Dendritic cell treated with granulocyte-macrophage colony-stimulating factor and Interleukin-4, amounts not matched to agents 40 ng/mL and 50 ng/mL, for 4 days (primary cell): ENCODE measurements around the gene DPP6.
"Not testable (repeated sequence)": the region's sequence is repeated elsewhere in the genome, so short reads cannot be mapped to it uniquely, and the experiment has no call there.

Experiments used
- H3K27ac Mint-ChIP-seq: one replicate; pipeline ENCODE4 v1.8.0; 2022; ENCODE audit warnings: mild to moderate bottlenecking, mixed read lengths
- H3K27me3 Mint-ChIP-seq: one replicate; pipeline ENCODE4 v1.8.0; 2022; ENCODE audit warnings: mild to moderate bottlenecking, mixed read lengths
- H3K36me3 Mint-ChIP-seq: one replicate; pipeline ENCODE4 v1.8.0; 2022; ENCODE audit warnings: low read depth, mixed read lengths
- H3K4me1 Mint-ChIP-seq: one replicate; pipeline ENCODE4 v1.8.0; 2022; ENCODE audit warnings: low read depth, mixed read lengths
- H3K4me3 Mint-ChIP-seq: one replicate; pipeline ENCODE4 v1.8.0; 2022; ENCODE audit warnings: mild to moderate bottlenecking, moderate library complexity, mixed read lengths
- H3K9me3 Mint-ChIP-seq: one replicate; pipeline ENCODE4 v1.8.0; 2022; ENCODE audit warnings: mixed read lengths
- intact Hi-C: fragments of 100-400 bp; cut with micrococcal nuclease; formaldehyde crosslinking; loops from one replicate; pipeline ENCODE4 v1.15.0; 2022

DPP6 gene

DNA sequence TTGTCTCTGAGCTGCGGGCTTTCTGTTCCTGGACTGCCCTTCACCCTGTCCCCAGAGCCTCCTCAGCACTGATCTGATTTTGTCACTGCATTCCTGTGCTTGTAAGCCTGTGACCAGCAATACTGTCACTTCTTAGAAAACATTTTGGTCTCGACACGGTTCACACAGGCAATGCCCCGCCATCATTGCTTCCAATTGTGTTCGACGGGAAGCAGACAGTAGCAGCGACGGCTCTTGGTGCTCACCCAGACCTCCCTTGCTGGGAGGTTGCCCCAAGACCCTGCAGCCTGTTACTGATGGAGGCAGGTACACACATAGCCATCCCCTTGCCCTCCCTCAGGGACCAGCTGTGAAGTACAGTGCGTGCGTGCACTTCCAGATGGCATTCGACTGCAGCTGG lies 99.1 kb downstream of the DPP6 start:
- H3K27ac Mint-ChIP-seq, H3K36me3 Mint-ChIP-seq, H3K4me1 Mint-ChIP-seq, H3K4me3 Mint-ChIP-seq, H3K27me3 Mint-ChIP-seq, intact Hi-C loops: not testable (repeated sequence)
- peaks cover 21% of the 10 kb centered on the region for H3K9me3 Mint-ChIP-seq

DNA sequence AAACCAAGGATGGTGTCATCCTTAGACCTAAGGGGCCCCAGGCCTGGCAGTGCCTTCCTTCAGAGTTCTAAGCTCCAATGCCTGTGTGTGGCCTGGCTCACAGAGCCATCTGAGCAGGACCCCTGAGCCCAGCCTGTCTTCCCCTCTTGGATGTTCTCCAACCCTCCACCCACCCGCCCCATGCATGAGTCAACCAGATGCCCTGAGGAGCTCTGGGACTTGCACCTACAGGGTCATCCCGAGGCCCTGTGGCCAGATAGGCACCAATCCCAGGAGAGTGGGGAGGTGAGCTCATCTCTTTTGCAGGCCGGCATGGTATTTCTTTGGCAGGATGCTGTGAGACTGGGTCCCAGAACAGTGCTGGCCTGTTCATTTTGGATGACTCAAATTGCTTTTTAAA lies 103.7 kb downstream of the DPP6 start:
- H3K4me1 Mint-ChIP-seq, intact Hi-C loops, H3K36me3 Mint-ChIP-seq, H3K27ac Mint-ChIP-seq, H3K27me3 Mint-ChIP-seq, H3K4me3 Mint-ChIP-seq: not testable (repeated sequence)
- H3K9me3 Mint-ChIP-seq = peaks cover 17% of the 10 kb centered on the region

DNA sequence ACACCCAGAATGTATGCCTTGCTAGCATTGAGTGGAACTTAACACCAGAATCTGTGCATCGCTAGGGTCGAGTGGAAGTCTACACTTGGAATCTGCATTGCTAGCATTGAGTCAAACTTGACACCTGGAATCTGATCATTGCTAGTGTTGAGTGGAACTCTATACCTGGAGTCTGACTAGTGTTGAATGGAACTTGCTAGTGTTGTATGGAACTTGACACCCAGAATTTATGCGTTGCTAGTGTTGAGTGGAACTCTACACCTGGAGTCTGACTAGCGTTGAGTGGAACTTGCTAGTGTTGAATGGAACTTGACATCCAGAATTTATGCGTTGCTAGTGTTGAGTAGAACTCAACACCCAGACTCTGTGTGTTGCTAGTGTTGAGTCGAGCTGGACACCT lies 110.7 kb downstream of the DPP6 start:
- H3K4me3 Mint-ChIP-seq, H3K36me3 Mint-ChIP-seq, H3K27me3 Mint-ChIP-seq, intact Hi-C loops, H3K4me1 Mint-ChIP-seq, H3K27ac Mint-ChIP-seq: not testable (repeated sequence)
- H3K9me3 Mint-ChIP-seq = peaks cover 21% of the 10 kb centered on the region

DNA sequence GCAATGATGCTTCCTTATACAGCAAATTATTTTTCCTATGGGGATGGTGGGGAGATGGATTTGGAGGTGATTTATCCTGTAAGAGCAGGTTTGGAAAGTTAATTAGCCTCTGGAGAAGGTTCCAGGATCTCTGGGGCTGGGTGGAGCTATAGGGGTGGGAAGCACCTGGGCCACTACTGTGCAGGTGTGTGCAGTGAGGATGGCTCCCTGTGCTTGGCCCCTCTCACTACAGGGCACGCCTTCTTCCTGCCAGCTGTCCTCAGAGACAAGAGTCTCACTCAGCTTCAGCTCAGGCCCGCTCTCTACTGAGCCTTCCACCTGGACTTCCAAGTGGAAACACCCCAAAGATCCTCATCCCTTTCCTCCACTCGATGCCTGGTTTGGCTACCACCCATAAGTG lies 111.4 kb downstream of the DPP6 start:
- peaks cover 23% of the 10 kb centered on the region for H3K9me3 Mint-ChIP-seq
- H3K27ac Mint-ChIP-seq, H3K4me3 Mint-ChIP-seq, H3K4me1 Mint-ChIP-seq, H3K36me3 Mint-ChIP-seq, intact Hi-C loops, H3K27me3 Mint-ChIP-seq: not testable (repeated sequence)

DNA sequence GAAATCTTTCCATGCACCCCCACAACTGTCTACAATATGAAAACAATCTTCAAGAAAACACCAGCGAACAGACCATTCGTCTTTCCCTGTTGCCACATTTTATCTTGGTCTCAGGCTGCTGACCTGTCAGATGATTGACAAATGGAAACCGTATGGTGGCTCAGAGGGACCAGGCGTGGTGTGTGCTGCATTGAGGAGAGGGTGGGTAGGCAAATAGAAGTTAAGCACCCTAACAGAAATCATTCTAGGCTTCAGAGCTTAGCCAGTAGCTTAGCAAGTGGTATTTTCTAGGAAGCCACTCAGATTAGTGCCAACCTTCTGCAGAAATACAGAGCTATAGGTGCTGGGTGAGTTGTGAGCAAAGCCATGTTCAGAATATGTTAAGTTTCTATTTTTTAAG lies 114.9 kb downstream of the DPP6 start:
- Mint-ChIP-seq H3K27me3 (no peaks in the 10 kb centered on the region), H3K4me3 (no peak overlapping the region), H3K36me3 (no peaks in the 10 kb centered on the region), H3K9me3 (peaks cover 16% of the 10 kb centered on the region), H3K4me1 (no peaks in the 10 kb centered on the region), H3K27ac (no peak overlapping the region)
- intact Hi-C loops = no loop called here

DNA sequence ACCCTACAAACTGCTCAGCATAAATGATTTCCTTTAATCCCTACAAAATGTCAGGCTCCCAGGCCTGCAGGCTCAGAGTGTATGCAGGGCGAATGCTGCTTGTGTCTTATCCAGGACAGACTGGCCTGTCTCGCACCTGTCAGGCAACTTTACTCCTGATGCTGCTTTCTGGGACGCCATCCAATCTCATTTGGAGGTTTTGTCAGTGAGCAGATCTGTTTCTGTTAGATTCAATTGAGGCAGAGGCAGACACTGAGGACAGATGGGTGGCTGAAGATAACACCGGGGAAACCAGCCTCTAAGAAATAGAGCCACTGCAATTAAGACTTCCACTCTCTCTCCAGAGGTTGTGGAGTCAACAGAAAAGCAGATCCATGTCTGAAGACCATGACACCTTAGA lies 115.6 kb downstream of the DPP6 start:
- Mint-ChIP-seq H3K4me1 (no peaks in the 10 kb centered on the region), H3K27ac (no peak overlapping the region), H3K9me3 (peaks cover 16% of the 10 kb centered on the region), H3K4me3 (no peak overlapping the region), H3K27me3 (no peaks in the 10 kb centered on the region), H3K36me3 (no peaks in the 10 kb centered on the region)
- intact Hi-C loops = no loop called here

DNA sequence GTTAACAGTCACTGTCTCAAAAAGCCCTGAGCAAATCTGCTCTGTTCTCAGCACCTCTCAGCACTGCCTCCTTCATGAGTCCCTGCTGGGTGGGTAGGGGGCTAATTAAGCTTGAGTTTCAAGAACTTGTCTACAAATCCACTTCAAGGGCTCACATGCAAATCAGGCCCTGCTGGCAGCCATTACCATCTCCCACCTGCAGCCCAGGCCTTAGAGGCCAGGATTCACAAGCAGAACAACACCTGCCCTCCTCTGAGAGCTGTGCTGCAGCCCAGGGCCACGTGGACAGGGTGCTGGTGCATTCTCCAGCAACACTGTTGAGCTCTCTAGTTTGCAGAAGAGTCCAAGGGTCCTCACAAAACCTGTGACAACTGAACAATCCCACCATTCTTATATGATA lies 119.2 kb downstream of the DPP6 start:
- H3K4me1 Mint-ChIP-seq = no peaks in the 10 kb centered on the region
- H3K36me3 Mint-ChIP-seq = no peaks in the 10 kb centered on the region
- no peak overlapping the region for H3K4me3 Mint-ChIP-seq
- intact Hi-C loops = no loop called here
- no peak overlapping the region for H3K27ac Mint-ChIP-seq
- H3K27me3 Mint-ChIP-seq = no peaks in the 10 kb centered on the region
- peaks cover 8% of the 10 kb centered on the region for H3K9me3 Mint-ChIP-seq

DNA sequence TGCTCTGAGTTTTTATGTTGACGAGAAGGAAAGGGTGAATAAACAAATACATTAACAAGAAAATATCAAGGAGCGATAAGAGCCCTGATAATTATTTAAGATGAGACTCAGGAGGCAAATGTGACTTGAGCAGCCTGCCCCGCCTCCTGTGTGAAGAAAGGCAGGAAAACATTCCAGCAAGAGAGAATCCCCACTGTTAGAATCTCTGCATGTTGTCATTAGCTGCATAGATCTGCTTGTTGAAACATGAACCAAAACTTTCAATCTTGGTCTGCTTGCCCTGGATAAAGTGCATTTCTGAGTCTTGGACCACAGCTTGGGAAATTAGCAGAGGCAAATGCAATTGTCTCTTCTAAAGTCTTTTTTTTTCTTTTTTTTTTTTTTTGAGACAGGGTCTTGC lies 120.0 kb downstream of the DPP6 start:
- Mint-ChIP-seq H3K27ac (no peak overlapping the region), H3K4me1 (no peaks in the 10 kb centered on the region), H3K36me3 (no peaks in the 10 kb centered on the region), H3K4me3 (no peak overlapping the region), H3K9me3 (peaks cover 8% of the 10 kb centered on the region), H3K27me3 (no peaks in the 10 kb centered on the region)
- intact Hi-C loops = no loop called here

DNA sequence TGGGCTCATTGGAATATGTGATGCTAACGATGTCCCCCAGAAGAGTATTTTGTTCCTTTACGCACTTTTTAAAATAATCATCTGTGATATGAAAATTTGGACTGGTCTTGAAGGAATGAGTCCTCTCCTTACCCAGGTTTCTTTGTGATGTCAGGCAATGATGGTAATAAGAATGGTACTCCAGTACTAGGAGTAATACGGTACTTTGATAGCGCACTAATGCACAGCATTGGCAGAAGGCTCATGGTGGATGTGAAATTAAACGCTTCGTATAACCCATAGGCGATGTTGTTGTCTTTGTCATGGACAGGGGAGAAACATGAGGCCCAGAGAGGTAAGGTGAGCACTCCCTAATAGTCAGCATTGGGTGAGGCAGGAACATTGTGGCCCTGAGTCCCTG lies 125.4 kb downstream of the DPP6 start:
- H3K27ac Mint-ChIP-seq = no peak overlapping the region
- no peaks in the 10 kb centered on the region for H3K27me3 Mint-ChIP-seq
- no peaks in the 10 kb centered on the region for H3K36me3 Mint-ChIP-seq
- H3K4me3 Mint-ChIP-seq = no peak overlapping the region
- H3K9me3 Mint-ChIP-seq = no peaks in the 10 kb centered on the region
- intact Hi-C loops = no loop called here
- H3K4me1 Mint-ChIP-seq = no peaks in the 10 kb centered on the region

DNA sequence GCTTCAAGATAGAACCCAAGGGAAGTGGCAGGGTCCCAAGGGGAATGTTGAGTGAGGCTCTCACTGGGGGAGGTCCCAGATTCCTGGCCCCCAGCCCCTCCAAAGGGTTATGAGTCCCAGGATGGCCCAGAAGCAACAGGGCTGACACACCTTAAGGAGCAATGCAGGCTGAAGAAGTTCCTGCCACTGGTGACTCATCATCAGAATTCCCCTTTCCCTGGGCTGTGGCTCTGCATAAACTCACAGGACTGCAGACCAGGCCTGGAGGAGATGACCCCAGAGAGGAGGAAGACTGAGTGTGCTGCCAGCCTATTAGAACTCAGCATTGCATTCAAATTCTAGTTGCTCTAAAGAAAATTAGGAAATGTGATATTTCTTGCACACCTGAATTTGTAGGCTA lies 126.7 kb downstream of the DPP6 start:
- intact Hi-C loops = no loop called here
- H3K36me3 Mint-ChIP-seq = no peaks in the 10 kb centered on the region
- H3K4me3 Mint-ChIP-seq = no peak overlapping the region
- H3K27ac Mint-ChIP-seq = no peak overlapping the region
- no peaks in the 10 kb centered on the region for H3K9me3 Mint-ChIP-seq
- no peaks in the 10 kb centered on the region for H3K4me1 Mint-ChIP-seq
- no peaks in the 10 kb centered on the region for H3K27me3 Mint-ChIP-seq

DNA sequence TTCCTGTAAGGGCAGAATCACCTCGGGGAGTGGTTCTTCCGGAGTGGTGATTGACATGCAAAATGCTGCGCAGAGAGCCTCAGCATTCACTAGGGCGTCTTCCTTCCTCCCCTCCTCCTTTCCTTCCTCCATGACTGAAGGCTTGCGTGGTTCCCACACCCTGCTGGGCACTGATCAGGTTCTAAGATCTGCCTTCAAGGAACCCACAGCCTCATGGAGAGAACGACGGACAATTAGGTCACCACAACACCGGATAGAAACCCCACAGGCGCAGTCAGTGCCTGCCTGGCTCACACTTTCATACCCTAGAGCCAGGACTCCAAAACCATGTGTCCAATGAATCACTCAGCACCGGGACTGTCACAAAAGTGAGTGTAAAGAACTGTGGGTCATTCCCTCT lies 131.3 kb downstream of the DPP6 start:
- no peaks in the 10 kb centered on the region for H3K36me3 Mint-ChIP-seq
- no peaks in the 10 kb centered on the region for H3K9me3 Mint-ChIP-seq
- H3K4me1 Mint-ChIP-seq = no peaks in the 10 kb centered on the region
- H3K4me3 Mint-ChIP-seq = no peak overlapping the region
- H3K27me3 Mint-ChIP-seq = no peaks in the 10 kb centered on the region
- intact Hi-C loops = no loop called here
- H3K27ac Mint-ChIP-seq = no peak overlapping the region

DNA sequence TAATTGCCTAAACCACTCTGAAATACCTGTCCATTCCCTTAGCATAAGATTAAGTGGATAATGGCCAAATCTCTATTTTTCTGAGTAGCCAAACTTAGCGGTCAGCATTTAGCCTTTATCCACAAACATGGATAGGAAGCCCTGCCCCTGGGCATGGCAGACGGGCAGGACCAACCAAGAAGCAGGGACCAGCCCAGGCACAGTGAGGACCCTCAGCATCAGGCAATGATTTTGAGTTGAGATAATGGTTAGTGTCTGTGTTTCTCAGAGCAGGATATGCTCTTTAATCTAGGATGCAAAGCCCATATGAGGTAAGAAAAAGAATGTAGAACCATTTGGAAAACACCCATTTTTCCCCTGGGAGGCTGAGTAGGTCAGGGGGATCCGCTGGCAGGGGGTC lies 131.7 kb downstream of the DPP6 start:
- Mint-ChIP-seq H3K36me3 (no peaks in the 10 kb centered on the region), H3K9me3 (no peaks in the 10 kb centered on the region), H3K4me3 (no peak overlapping the region), H3K27ac (no peak overlapping the region), H3K4me1 (no peaks in the 10 kb centered on the region), H3K27me3 (no peaks in the 10 kb centered on the region)
- intact Hi-C loops = no loop called here

DNA sequence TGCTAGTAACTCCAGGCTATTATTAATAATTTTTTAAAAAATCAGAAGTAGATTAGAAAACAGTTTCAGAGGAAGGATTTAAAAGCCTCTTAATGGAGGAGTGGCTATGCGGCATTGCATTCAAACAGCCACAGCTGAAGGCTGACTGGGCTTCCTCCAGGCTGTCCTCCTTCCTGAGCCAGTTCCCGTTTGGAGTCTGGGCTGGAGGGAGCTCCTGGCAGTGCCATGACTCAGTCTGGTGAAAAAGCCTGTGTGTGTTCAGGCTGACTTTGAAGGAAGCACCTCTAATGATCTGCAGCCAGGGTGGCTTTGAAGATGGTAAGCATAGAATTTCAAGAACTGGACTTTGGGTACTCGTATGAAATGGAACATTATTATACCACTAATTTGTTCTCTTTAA lies 134.6 kb downstream of the DPP6 start:
- Mint-ChIP-seq H3K4me1 (no peaks in the 10 kb centered on the region), H3K27ac (no peak overlapping the region), H3K36me3 (no peaks in the 10 kb centered on the region), H3K27me3 (no peaks in the 10 kb centered on the region), H3K4me3 (no peak overlapping the region), H3K9me3 (no peaks in the 10 kb centered on the region)
- intact Hi-C loops = no loop called here

DNA sequence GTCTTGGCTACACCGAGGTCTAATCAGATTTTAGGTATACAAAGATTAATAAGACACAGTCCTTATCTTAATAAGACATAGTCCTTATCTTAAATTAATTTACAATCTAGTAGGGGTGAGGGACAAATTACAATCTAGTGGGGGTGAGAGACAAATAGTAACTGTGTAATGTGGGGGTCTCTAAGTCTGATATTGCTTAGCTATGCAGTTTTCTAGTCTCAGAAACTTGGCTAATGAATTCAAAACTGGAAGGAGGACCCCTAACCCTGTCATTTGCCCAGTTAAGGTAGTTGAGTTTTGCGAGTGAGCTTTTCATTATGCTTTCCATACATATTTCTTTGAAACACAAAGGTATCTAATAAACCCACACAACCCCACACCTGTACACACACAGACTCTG lies 136.1 kb downstream of the DPP6 start:
- no peaks in the 10 kb centered on the region for H3K4me1 Mint-ChIP-seq
- no peak overlapping the region for H3K4me3 Mint-ChIP-seq
- intact Hi-C loops = no loop called here
- no peaks in the 10 kb centered on the region for H3K36me3 Mint-ChIP-seq
- H3K9me3 Mint-ChIP-seq = no peaks in the 10 kb centered on the region
- no peaks in the 10 kb centered on the region for H3K27me3 Mint-ChIP-seq
- no peak overlapping the region for H3K27ac Mint-ChIP-seq

DNA sequence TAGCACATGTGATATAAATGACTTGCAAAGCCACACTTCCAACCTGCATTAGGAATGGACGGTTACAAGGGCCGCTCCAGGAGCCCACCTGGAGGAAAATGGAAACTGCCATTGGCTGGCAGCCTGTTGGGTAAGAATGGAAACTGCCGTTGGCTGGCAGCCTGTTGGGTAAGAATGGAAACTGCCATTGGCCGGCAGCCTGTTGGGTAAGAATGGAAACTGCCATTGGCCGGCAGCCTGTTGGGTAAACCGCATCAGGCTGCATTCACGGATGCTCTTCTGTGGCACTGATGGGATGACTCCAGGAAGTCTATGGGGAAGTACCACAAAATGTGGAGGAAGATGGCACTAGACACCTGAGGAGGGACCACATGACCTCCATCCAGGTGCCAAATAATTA lies 143.1 kb downstream of the DPP6 start:
- intact Hi-C loops = no loop called here
- H3K4me1 Mint-ChIP-seq = no peaks in the 10 kb centered on the region
- no peak overlapping the region for H3K27ac Mint-ChIP-seq
- H3K4me3 Mint-ChIP-seq = no peak overlapping the region
- peaks cover 33% of the 10 kb centered on the region for H3K9me3 Mint-ChIP-seq
- no peaks in the 10 kb centered on the region for H3K27me3 Mint-ChIP-seq
- H3K36me3 Mint-ChIP-seq = no peaks in the 10 kb centered on the region

DNA sequence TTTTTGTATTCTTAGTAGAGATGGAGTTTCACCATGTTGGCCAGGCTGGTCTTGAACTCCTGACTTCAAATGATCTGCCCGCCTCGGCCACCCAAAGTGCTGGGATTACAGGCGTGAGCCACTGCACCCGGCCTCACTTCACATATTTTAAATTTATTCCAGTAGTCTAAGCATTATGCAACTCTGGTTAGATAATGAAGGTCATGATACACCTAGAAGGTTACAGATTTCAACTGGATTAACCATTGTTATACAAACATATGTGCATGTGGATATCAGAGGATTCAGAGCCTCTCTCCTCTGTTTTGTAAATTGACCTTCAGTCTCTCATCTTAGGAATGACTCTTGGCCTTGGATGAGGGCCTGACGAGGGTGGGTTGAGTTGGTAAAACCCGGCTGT lies 146.3 kb downstream of the DPP6 start:
- no peak overlapping the region for H3K27ac Mint-ChIP-seq
- no peaks in the 10 kb centered on the region for H3K36me3 Mint-ChIP-seq
- no peaks in the 10 kb centered on the region for H3K27me3 Mint-ChIP-seq
- intact Hi-C loops = no loop called here
- no peaks in the 10 kb centered on the region for H3K4me1 Mint-ChIP-seq
- no peak overlapping the region for H3K4me3 Mint-ChIP-seq
- H3K9me3 Mint-ChIP-seq = peaks cover 33% of the 10 kb centered on the region
